Umbilical cord (tissue), 2 donors: ENCODE data around the gene DTD1. TPM values are rescaled to one million over a fixed set of nuclear protein-coding genes. Genes with fewer than 3 reads are reported as not detected.

Experiments used
- DNase-seq: peaks from one replicate; pipeline ENCODE4 v3.0.0-alpha.2; 2015; ENCODE audit warnings: low spot score
- total RNA-seq: library from RNA; depleted of rRNA; stranded (reverse); fragments of >200 nt; gene quantifications from one replicate; pipeline ENCODE4 v1.2.3, GENCODE V29; 2014; ENCODE audit warnings: low replicate concordance; ENCODE audit not compliant: insufficient read depth

The DTD1 gene
- total RNA-seq, 1 donor from 2014 or later: 20.2 TPM

GRCh38 chr20:18615020-18615650 is 27.3 kb downstream of the DTD1 start:
- no peak for DNase-seq

- DNase-seq: no peak
Observed at GRCh38 chr20:18621004-18621403, 33.1 kb downstream of the DTD1 start.

GRCh38 chr20:18623156-18623910 is 35.5 kb downstream of the DTD1 start:
- DNase-seq: no peak

DNA sequence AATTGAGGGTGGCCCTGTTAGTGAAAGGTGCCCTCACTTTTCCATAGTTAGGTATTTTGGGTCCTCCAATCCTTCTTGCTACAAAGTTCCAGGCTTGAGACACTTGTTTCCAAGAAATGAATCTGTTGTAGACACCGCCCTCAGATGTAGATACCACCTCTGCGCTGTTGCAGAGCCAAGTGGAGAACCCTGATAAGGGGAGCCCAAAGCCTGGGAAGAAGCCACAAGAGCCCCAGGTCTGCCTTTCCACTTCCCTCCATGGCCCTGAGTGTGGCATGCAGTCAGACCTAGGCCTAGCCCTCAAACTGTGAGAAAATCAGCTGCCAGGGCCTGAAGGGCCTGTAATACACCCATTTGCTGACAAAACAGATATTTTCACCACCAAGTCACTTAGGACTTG is 37.1 kb downstream of the DTD1 start:
- DNase-seq: no peak

DNA sequence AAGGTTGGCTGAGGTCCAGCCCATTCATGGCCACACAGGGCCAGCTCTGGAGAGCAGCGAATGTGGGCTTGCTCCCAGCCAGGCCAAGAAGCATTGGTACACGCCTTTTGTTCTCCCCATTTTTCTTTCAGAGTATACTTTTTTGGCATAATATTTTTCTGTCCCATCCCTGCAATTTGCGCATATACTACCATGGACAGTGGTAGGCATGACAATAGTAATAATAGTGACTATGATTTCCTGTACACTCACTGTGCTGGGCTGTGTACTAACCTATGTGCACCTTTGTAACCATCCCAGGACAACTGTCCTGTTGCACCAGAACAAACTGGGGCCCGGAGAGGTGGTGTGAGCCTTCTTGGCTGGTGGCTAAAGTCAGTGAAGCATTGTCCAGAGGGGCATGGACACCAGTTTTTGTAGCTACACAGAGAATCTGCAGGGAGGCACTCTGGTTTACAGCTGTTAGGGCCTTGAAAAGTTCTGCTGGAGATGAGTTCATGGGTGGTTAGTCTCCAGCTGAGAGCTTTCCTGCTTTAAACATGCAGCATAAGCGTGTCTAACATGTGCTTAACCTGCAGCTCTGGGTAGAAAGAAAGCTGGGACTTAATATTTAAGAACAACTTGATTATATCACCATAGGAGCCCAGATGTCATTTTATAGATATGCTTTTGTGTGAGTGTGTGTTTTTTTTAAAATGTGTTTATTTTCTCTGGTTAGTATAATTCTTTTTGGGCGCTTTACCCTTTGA is 38.2 kb downstream of the DTD1 start:
- no peak for DNase-seq

- no peak for DNase-seq
Observed at GRCh38 chr20:18628330-18628920, 40.6 kb downstream of the DTD1 start.

DNA sequence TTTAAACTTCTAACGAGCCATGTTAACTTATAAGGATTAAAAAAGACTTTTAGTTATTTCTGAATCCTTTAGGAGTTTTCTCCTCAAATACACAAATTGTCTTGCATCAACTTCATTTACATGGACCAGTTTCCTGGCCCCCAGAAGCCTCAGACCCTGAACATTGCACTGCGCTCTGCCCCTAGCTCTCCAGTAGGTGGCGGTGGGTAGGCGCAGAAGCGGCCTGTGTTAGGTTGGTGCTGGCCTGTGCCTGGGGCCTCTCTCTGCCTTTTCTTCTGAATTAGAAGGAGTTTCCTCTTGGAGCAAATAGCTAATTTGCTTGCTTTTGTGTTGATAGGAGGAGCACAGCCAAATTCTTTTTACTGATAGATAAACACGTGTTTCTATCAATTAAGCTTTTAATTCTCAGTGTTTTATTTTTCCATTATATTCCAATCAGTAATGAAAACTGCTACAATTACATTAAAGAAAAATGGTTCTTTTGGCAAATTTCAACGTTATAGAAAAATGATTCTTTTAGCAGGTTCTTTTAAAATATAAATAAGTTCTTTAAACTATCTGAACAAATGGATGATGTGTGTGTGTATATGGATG is 44.4 kb downstream of the DTD1 start:
- DNase-seq: peak; percentile 70

- DNase-seq: no peak
Observed at GRCh38 chr20:18633411-18633810, 45.6 kb downstream of the DTD1 start.

- peak; percentile 20 for DNase-seq
Observed at GRCh38 chr20:18634501-18634900, 46.6 kb downstream of the DTD1 start.

DNA sequence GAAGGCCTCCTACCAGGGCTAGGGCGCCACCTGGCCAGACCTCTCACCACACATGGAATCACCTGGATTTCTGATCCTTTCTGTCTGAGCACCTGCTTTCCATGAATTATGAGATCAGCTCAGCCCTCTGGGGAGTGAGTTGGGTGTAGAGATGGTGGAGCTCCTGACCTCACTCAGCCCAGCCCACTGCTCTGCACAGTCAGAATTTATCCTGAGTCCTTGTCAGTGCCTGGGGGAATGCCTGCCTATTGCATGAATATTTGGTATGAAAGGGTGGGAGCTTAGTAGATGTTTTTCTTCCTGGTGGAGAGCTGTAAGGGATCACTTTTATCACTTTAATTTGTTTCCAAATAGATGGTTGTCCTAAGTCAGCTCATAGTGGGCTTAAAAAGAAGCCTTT is 47.5 kb downstream of the DTD1 start:
- peak; percentile 46 for DNase-seq

DNA sequence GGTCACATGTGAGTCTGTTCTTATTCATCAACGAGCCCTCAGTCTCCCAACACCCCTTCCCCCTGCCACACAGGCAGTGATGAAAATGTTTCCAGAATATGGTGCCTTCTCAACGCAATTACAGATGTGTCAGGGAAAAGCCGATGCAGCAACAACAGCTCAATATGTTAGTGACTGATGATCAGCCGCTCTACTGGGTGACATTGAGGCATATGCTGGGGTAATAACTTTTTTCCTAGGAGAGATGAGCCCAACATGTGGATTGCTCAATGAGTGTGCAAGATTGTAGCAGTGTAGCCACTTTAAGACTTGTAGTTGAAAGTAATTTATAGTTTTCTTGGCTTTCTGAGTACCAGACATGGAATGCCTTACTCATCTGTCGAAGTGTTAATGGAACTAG is 49.4 kb downstream of the DTD1 start:
- DNase-seq: no peak

DNA sequence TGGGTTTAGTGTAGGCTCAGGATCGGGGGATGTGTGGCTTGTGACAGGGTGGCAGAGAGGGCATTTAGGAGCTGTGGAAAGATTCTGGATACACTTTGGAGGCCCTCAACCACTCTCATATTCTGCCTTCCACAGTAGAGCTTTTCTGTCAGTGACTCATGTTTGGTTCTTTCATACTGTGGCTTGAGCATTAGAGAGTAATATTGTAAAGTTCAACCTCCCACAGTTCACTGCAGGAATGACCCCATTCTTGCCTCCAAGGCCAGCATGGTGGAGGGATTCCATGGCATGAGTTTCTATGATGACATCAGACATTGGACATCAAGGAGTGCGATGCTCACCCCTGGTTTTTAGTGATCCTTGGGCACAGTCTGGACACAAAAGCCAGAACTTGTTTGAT is 50.9 kb downstream of the DTD1 start:
- DNase-seq: no peak

GRCh38 chr20:18639501-18639979 is 51.7 kb downstream of the DTD1 start:
- no peak for DNase-seq

- DNase-seq: no peak
Observed at GRCh38 chr20:18645196-18645745, 57.4 kb downstream of the DTD1 start.

DNA sequence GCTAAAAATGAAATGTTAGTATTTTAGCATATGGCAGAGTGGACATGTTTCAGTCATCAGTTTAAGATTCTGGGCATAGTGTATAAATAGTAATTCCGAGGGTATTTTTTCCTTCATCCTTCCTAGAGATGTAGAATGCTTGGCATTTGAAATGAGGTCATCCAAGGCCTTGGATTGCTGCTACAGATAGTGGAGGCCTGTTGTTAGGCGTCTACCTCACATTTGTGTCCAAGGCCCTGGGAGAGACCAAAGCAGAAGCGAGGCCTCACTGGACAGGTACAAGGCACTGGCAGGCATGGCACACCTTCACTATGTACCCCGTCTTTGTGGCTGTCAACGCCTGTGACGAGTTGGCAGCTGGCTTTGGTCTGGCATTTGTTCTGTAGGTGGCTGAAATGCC is 58.0 kb downstream of the DTD1 start:
- DNase-seq: peak; percentile 24

DNA sequence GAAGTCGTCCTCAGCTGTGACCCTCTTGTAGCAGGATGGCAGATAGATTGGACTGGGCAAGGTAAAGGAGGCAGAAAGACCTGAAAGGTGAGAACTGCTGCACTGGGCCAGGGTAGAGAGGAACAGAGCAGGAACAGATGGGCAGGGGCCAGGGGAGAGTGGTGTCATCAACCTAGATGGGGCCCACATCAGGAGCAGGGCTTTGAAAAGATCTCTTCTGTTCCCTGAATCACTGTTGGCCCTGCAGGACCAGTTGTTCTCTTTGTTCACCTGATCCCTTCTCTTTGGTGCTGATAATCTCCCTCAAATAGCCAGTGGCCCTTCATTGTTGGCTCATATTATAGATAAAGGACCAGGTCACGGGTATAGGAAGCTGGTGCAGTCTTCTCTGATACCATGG is 59.9 kb downstream of the DTD1 start:
- no peak for DNase-seq

DNA sequence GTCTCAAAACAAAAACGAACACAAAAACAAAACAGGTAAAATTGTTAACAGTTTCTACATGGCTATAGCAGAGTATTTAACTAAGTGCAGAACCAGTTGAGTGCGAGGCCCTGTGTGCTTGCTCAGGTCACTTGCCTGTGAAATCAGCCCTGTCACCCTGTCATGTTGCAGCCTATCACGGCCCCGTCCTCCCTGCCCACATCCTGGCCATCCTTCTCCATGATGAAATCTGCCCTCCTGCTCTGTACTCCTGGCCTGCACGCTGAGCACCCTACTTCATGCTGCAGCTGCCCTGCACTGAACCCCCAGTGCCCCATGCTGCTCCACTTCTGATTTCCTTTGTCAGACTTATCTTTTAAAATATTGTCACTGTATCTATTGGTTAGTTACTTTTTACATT is 62.4 kb downstream of the DTD1 start:
- no peak for DNase-seq

DNA sequence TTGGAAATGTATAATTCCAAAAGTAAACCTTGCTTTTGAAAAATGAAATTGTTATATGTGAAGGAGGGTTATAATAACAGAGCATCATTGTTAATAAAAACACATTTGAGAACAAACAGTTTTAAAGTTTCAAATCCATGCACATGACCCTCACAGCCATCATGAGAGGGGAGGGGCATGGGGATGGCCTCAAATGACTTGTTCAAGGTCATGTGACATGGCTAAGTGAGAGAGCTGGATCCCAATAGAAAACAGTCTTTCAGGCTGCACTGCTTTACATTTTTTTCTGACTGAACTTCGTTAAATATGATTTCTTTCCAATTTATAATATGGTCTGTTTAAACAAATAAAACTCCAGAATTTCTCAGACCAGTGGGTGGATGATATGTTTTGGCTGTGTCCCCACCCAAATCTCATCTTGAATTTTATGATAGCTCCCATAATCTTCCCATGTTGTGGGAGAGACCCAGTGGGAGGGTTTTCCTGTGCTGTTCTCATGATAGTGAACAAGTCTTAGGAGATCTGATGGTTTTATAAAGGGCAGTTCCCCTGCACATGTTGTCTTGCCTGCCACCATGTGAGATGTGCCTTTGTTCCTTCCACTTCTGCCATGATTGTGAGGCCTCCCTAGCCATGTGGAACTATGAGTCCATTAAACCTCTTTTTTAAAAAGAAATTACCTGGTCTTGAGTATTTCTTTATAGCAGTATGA is 66.0 kb downstream of the DTD1 start:
- no peak for DNase-seq

DNA sequence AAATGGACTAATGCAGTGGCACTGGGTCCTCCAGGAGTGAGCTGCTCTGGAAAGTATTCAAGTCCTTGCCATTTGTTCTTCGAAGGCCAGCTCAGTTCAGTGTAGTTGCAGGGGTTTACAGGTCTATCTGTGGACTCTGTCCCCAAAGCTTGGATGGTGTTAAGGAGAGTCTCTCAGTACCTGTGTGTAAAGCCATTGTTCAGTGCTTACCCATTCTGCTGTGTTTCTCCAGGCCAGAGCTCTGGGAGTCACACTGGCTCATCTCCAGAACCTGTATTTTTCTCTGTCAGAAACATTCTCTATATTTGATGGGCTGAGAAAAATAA is 66.6 kb downstream of the DTD1 start:
- no peak for DNase-seq

DNA sequence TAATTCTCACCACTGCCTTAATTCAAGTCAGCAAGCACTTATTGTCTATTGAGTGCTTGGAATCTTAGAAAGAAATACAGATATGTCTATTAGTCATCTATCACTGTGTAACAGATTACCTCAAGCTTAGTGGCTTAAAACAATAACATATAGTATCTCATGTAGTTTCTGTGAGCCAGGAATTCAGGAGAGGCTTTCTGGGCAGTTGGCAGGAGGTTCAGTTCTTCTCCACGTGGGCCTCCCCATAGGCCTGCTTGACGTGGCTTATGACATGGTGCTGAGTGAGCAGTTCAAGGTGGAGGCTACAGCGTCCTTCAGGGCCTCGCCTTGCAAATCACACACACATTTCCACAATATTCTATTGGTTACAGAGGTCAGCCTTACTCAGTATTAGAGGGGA is 69.7 kb downstream of the DTD1 start:
- peak; percentile 26 for DNase-seq
